Measurements from ENCODE around the gene COPG2. TPM values are rescaled to one million over a fixed set of nuclear protein-coding genes. Genes with fewer than 3 reads are reported as not detected.
"Not testable (repeated sequence)": the region's sequence is repeated elsewhere in the genome, so short reads cannot be mapped to it uniquely, and the experiment has no call there.

COPG2 gene
- total RNA-seq, 1 donor from 2014 or later = 10.2 TPM

- intact Hi-C loops (cut with micrococcal nuclease) = no loop called here
Measured at GRCh38 chr7:130566168-130566897, 102.2 kb downstream of the COPG2 start.

GRCh38 chr7:130560972-130561371 is 107.6 kb downstream of the COPG2 start:
- intact Hi-C loops (cut with micrococcal nuclease) = loop anchor here (1.0 kb wide), 1 partner anchor 319 kb away; no protein-coding TSS in a partner anchor

GRCh38 chr7:130559184-130559583 is 109.4 kb downstream of the COPG2 start:
- intact Hi-C loops (cut with micrococcal nuclease) = no loop called here

GRCh38 chr7:130554481-130554880 is 114.1 kb downstream of the COPG2 start:
- intact Hi-C loops (cut with micrococcal nuclease) = no loop called here

GRCh38 chr7:130553398-130554029 is 115.0 kb downstream of the COPG2 start:
- intact Hi-C loops (cut with micrococcal nuclease) = no loop called here

GRCh38 chr7:130544356-130544755 is 124.2 kb downstream of the COPG2 start:
- intact Hi-C loops (cut with micrococcal nuclease) = no loop called here

- intact Hi-C loops (cut with micrococcal nuclease) = no loop called here
Measured at GRCh38 chr7:130543487-130544010, 125.0 kb downstream of the COPG2 start.

- intact Hi-C loops (cut with micrococcal nuclease) = not testable (repeated sequence)
Measured at GRCh38 chr7:130542297-130542696, 126.3 kb downstream of the COPG2 start.

GRCh38 chr7:130541287-130541686 is 127.3 kb downstream of the COPG2 start:
- intact Hi-C loops (cut with micrococcal nuclease) = not testable (repeated sequence)

GRCh38 chr7:130537894-130538293 is 130.7 kb downstream of the COPG2 start:
- intact Hi-C loops (cut with micrococcal nuclease) = not testable (repeated sequence)

- intact Hi-C loops (cut with micrococcal nuclease) = no loop called here
Measured at GRCh38 chr7:130529417-130529816, 139.1 kb downstream of the COPG2 start.

- intact Hi-C loops (cut with micrococcal nuclease) = not testable (repeated sequence)
Measured at GRCh38 chr7:130527752-130528355, 140.7 kb downstream of the COPG2 start.

GRCh38 chr7:130524628-130525027 is 143.9 kb downstream of the COPG2 start:
- intact Hi-C loops (cut with micrococcal nuclease) = no loop called here

GRCh38 chr7:130523519-130524125 is 144.9 kb downstream of the COPG2 start:
- intact Hi-C loops (cut with micrococcal nuclease) = not testable (repeated sequence)

GRCh38 chr7:130521258-130521951 is 147.1 kb downstream of the COPG2 start:
- intact Hi-C loops (cut with micrococcal nuclease) = no loop called here

GRCh38 chr7:130515315-130516040 is 153.1 kb downstream of the COPG2 start:
- intact Hi-C loops (cut with micrococcal nuclease) = no loop called here

- intact Hi-C loops (cut with micrococcal nuclease) = no loop called here
Measured at GRCh38 chr7:130513447-130513846, 155.1 kb downstream of the COPG2 start.

- intact Hi-C loops (cut with micrococcal nuclease) = not testable (repeated sequence)
Measured at GRCh38 chr7:130512038-130512437, 156.5 kb downstream of the COPG2 start.

- intact Hi-C loops (cut with micrococcal nuclease) = no loop called here
Measured at GRCh38 chr7:130506358-130506757, 162.2 kb downstream of the COPG2 start.

GRCh38 chr7:130505753-130506152 is 162.8 kb downstream of the COPG2 start:
- intact Hi-C loops (cut with micrococcal nuclease) = no loop called here
